Right lobe of liver (tissue), 6 donors: Measurements from ENCODE around the gene ITPA. TPM values are rescaled to one million over a fixed set of nuclear protein-coding genes. Genes with fewer than 3 reads are reported as not detected.
"Not testable (repeated sequence)": the region's sequence is repeated elsewhere in the genome, so short reads cannot be mapped to it uniquely, and the experiment has no call there.

Experiments used
- ATAC-seq, 4 donors: fragments of 200-7000 bp; cut with Tn5 transposase; one replicate each; pipeline ENCODE4 v1.9.1; 2020; ENCODE audit warnings: mild to moderate bottlenecking in 4 of 4, moderate library complexity in 4 of 4
- DNase-seq, 3 donors: peaks; one replicate each; pipeline ENCODE4 v3.0.0-alpha.2; 2020
- H3K27ac ChIP-seq, 3 donors: fragments of 200-600 bp; one replicate each; pipeline ENCODE4 v1.8.0; 2022
- H3K27me3 ChIP-seq, 2 donors: fragments of 200-600 bp; one replicate each; pipeline ENCODE4 v1.8.0; 2022
- H3K36me3 ChIP-seq, 4 donors: fragments of 200-600 bp; sonication (generic) in 1 of 4; one replicate each; pipeline versions ENCODE4 v1.5.1 to v1.8.0; 2017 to 2022; ENCODE audit warnings: control low read depth in 1 of 4
- H3K4me1 ChIP-seq, 4 donors: fragments of 200-600 bp; sonication (generic) in 1 of 4; one replicate each; pipeline versions ENCODE4 v1.5.1 to v1.8.0; 2017 to 2022; ENCODE audit warnings: control low read depth in 1 of 4
- H3K4me3 ChIP-seq, 3 donors: fragments of 200-600 bp; one replicate each; pipeline ENCODE4 v1.8.0; 2022
- H3K9me3 ChIP-seq, 4 donors: fragments of 200-600 bp; sonication (generic) in 1 of 4; one replicate each; pipeline versions ENCODE4 v1.5.1 to v1.8.0; 2017 to 2022; ENCODE audit warnings: control low read depth in 1 of 4
- CTCF ChIP-seq, 4 donors: fragments of 200-600 bp in 3 of 4; fragments of 450-650 bp in 1 of 4; IDR thresholded peaks; one replicate each; pipeline versions ENCODE4 v1.5.1 to v1.8.0; 2016 to 2022; ENCODE audit warnings: antibody characterized with exemption in 4 of 4, mild to moderate bottlenecking in 2 of 4
- POLR2A ChIP-seq: fragments of 450-650 bp; IDR thresholded peaks from one replicate; pipeline ENCODE4 v1.6.1; 2017; ENCODE audit warnings: antibody characterized with exemption, mild to moderate bottlenecking
- WGBS: methylation state at CpG from one replicate; pipeline ENCODE4 v1.1.6; 2018; ENCODE audit warnings: low coverage, low lambda C conversion rate; ENCODE audit not compliant: insufficient coverage; ENCODE audit errors: missing lambda C conversion rate; 5-methylcytosine and 5-hydroxymethylcytosine counted together
- intact Hi-C, 2 donors: fragments of 100-400 bp; cut with DNase I; formaldehyde crosslinking; loops; one replicate each; pipeline versions ENCODE4 v1.11.2 to v1.14.1; 2022
- total RNA-seq, 6 experiments: library from RNA; depleted of rRNA in 2 of 6; stranded (reverse); fragments of >200 nt in 2 of 6; fragmentation: NEBNext Ultra II Directional in 3 of 6; extraction: Animal tissue kit (Norgen Biotek cat#: 25700) in 3 of 6; gene quantifications; one replicate each; pipeline versions ENCODE4 v1.1.0 to v1.2.4, GENCODE V29; 2016 to 2023
- donor health status: DM: no; HTN: yes; CAD: no.
- donor health status: DM: no; HTN: no; CAD: no.
- donor health status: DM: no; HTN: no; CAD: no.
- donor health status: DM: no; HTN: yes; CAD: no.
- donor health status: DM: no; HTN: yes; CAD: no.

Gene ITPA
- total RNA-seq, 6 experiments from 2014 or later = 17.5 to 38.8 (median 26.7) TPM

- peak in 1 of 4 donors; percentile 7 for ATAC-seq
- peaks cover 0 to 2% (median 0%) of the 10 kb centered on the region in 4 donors for H3K36me3 ChIP-seq
- TF ChIP-seq POLR2A = no peak
- TF ChIP-seq CTCF (IDR thresholded peaks at IDR 0.05) = no peak
- peak overlapping the region; percentile 77 to 91 (median 83) for H3K4me3 ChIP-seq
- WGBS = 3% methylated on average over 5 of the region's 10 CpGs
- H3K4me1 ChIP-seq = peaks cover 0 to 4% (median 1%) of the 10 kb centered on the region in 4 donors
- no peak for DNase-seq
- H3K27ac ChIP-seq = peak overlapping the region; percentile 69 to 72 (median 71)
- intact Hi-C loops = no loop called here
- no peaks in the 10 kb centered on the region for H3K9me3 ChIP-seq
- H3K27me3 ChIP-seq = no peaks in the 10 kb centered on the region
Observed at GRCh38 chr20:3208786-3209256, 477 bp upstream of the ITPA start.

GRCh38 chr20:3209946-3210317, 634 bp downstream of the ITPA start:
- WGBS = 2% methylated on average over 4 of the region's 10 CpGs
- ATAC-seq = peak; percentile 41 to 50 (median 45)
- no peak for TF ChIP-seq CTCF (IDR thresholded peaks at IDR 0.05)
- no peak for TF ChIP-seq POLR2A
- intact Hi-C loops = no loop called here
- Histone ChIP-seq H3K27ac (peak overlapping the region; percentile 69 to 72 (median 71)), H3K4me1 (peaks cover 0 to 4% (median 1%) of the 10 kb centered on the region in 4 donors), H3K4me3 (peak overlapping the region; percentile 77 to 91 (median 83)), H3K36me3 (peaks cover 0 to 4% (median 0%) of the 10 kb centered on the region in 4 donors), H3K9me3 (no peaks in the 10 kb centered on the region), H3K27me3 (no peaks in the 10 kb centered on the region)
- no peak for DNase-seq

- no peak for DNase-seq
- peak overlapping the region; percentile 77 to 91 (median 83) for H3K4me3 ChIP-seq
- 67% methylated on average over 1 of the region's 2 CpGs for WGBS
- peaks cover 0 to 4% (median 1%) of the 10 kb centered on the region in 4 donors for H3K4me1 ChIP-seq
- H3K36me3 ChIP-seq = peaks cover 0 to 4% (median 0%) of the 10 kb centered on the region in 4 donors
- TF ChIP-seq CTCF (IDR thresholded peaks at IDR 0.05) = no peak
- no peak for TF ChIP-seq POLR2A
- no peaks in the 10 kb centered on the region for H3K9me3 ChIP-seq
- intact Hi-C loops = no loop called here
- no peak for ATAC-seq
- H3K27me3 ChIP-seq = no peaks in the 10 kb centered on the region
- H3K27ac ChIP-seq = no peak overlapping the region
Observed at GRCh38 chr20:3210346-3210745, 1.0 kb downstream of the ITPA start.

- TF ChIP-seq CTCF (IDR thresholded peaks at IDR 0.05) (no peak), POLR2A (no peak)
- DNase-seq (no peak), ATAC-seq (no peak)
- Histone ChIP-seq H3K36me3 (peaks cover 0 to 4% (median 0%) of the 10 kb centered on the region in 4 donors), H3K4me1 (peaks cover 0 to 4% (median 1%) of the 10 kb centered on the region in 4 donors), H3K9me3 (no peaks in the 10 kb centered on the region), H3K27me3 (no peaks in the 10 kb centered on the region), H3K27ac (no peak overlapping the region), H3K4me3 (no peak overlapping the region)
- intact Hi-C loops = no loop called here
- 87% methylated on average over 3 of the region's 7 CpGs for WGBS
Observed at GRCh38 chr20:3213226-3213625, 3.9 kb downstream of the ITPA start.

- H3K27ac ChIP-seq, intact Hi-C loops, H3K4me3 ChIP-seq, H3K27me3 ChIP-seq, H3K36me3 ChIP-seq, DNase-seq, H3K9me3 ChIP-seq, H3K4me1 ChIP-seq: not testable (repeated sequence)
- ATAC-seq = peak in 3 of 4 donors; percentile 30 to 64 (median 63)
- WGBS = 89% methylated on average over 7 of the region's 7 CpGs
Observed at GRCh38 chr20:3215359-3215917, 6.1 kb downstream of the ITPA start.
